GM10266 (cell line): ENCODE data around the gene TACC2.

Experiments used
- DNase-seq: peaks from one replicate; pipeline ENCODE4 v3.0.0; 2012; ENCODE audit errors: extremely low spot score
- CTCF ChIP-seq: IDR thresholded peaks from 2 replicates; pipeline ENCODE4 v1.5.1; 2012; ENCODE audit warnings: mild to moderate bottlenecking, low read depth; ENCODE audit not compliant: control insufficient read depth, insufficient read depth; ENCODE audit errors: missing control alignments

The TACC2 gene

GRCh38 chr10:122255509-122256301, 266.7 kb downstream of the TACC2 start:
- TF ChIP-seq CTCF = no peak
- no peak for DNase-seq

GRCh38 chr10:122257041-122257440, 268.1 kb downstream of the TACC2 start:
- no peak for DNase-seq
- TF ChIP-seq CTCF = no peak

- no peak for TF ChIP-seq CTCF
- DNase-seq = no peak
Observed at GRCh38 chr10:122258136-122259074, 269.4 kb downstream of the TACC2 start.

GRCh38 chr10:122259075-122259466, 270.1 kb downstream of the TACC2 start:
- no peak for DNase-seq
- no peak for TF ChIP-seq CTCF

GRCh38 chr10:122261584-122261983, 272.6 kb downstream of the TACC2 start:
- TF ChIP-seq CTCF = no peak
- no peak for DNase-seq

GRCh38 chr10:122263971-122264370, 275.0 kb downstream of the TACC2 start:
- no peak for DNase-seq
- no peak for TF ChIP-seq CTCF

GRCh38 chr10:122264436-122264835, 275.5 kb downstream of the TACC2 start:
- TF ChIP-seq CTCF = no peak
- no peak for DNase-seq
